ENCODE measurements around the gene LAIR2.
A peak's percentile ranks its signal among the peaks of the same experiment; 100 is the strongest.
"Not testable (repeated sequence)": the region's sequence is repeated elsewhere in the genome, so short reads cannot be mapped to it uniquely, and the experiment has no call there.

LAIR2 gene

GRCh38 chr19:54464630-54465425, 37.8 kb upstream of the LAIR2 start:
- peak; percentile 49 for DNase-seq

GRCh38 chr19:54465426-54466109, 37.1 kb upstream of the LAIR2 start:
- DNase-seq = no peak

- not testable (repeated sequence) for DNase-seq
Measured at GRCh38 chr19:54466110-54466480, 36.5 kb upstream of the LAIR2 start.

- no peak for DNase-seq
Measured at GRCh38 chr19:54469496-54469934, 33.1 kb upstream of the LAIR2 start.

GRCh38 chr19:54470276-54470887, 32.2 kb upstream of the LAIR2 start:
- DNase-seq = no peak

- no peak for DNase-seq
Measured at GRCh38 chr19:54470991-54471782, 31.4 kb upstream of the LAIR2 start.

GRCh38 chr19:54473071-54473891, 29.4 kb upstream of the LAIR2 start, which contains the start of gene CDC42EP5:
CDC42EP5 (minus strand) TSS chr19:54473296; CDS start chr19:54465547, 7,749 bp downstream.
- DNase-seq = no peak

GRCh38 chr19:54473892-54474372, 28.7 kb upstream of the LAIR2 start:
- no peak for DNase-seq

- no peak for DNase-seq
Measured at GRCh38 chr19:54475706-54476105, 26.9 kb upstream of the LAIR2 start.

- no peak for DNase-seq
Measured at GRCh38 chr19:54477650-54478049, 25.0 kb upstream of the LAIR2 start.

GRCh38 chr19:54478677-54479266, 23.9 kb upstream of the LAIR2 start:
- DNase-seq = no peak

GRCh38 chr19:54480051-54480450, 22.6 kb upstream of the LAIR2 start:
- DNase-seq = no peak

GRCh38 chr19:54481326-54481930, 21.2 kb upstream of the LAIR2 start:
- peak; percentile 35 for DNase-seq

- no peak for DNase-seq
Measured at GRCh38 chr19:54482889-54483288, 19.7 kb upstream of the LAIR2 start.

- no peak for DNase-seq
Measured at GRCh38 chr19:54484451-54484850, 18.2 kb upstream of the LAIR2 start.

GRCh38 chr19:54485851-54486250, 16.8 kb upstream of the LAIR2 start:
- DNase-seq = no peak

GRCh38 chr19:54489341-54489740, 13.3 kb upstream of the LAIR2 start:
- DNase-seq = no peak

GRCh38 chr19:54489766-54490165, 12.9 kb upstream of the LAIR2 start:
- no peak for DNase-seq

GRCh38 chr19:54492568-54492967, 10.1 kb upstream of the LAIR2 start:
- no peak for DNase-seq

GRCh38 chr19:54493056-54493455, 9.6 kb upstream of the LAIR2 start:
- DNase-seq = not testable (repeated sequence)
